Measurements from ENCODE around the gene ADAMTSL2.

DNA sequence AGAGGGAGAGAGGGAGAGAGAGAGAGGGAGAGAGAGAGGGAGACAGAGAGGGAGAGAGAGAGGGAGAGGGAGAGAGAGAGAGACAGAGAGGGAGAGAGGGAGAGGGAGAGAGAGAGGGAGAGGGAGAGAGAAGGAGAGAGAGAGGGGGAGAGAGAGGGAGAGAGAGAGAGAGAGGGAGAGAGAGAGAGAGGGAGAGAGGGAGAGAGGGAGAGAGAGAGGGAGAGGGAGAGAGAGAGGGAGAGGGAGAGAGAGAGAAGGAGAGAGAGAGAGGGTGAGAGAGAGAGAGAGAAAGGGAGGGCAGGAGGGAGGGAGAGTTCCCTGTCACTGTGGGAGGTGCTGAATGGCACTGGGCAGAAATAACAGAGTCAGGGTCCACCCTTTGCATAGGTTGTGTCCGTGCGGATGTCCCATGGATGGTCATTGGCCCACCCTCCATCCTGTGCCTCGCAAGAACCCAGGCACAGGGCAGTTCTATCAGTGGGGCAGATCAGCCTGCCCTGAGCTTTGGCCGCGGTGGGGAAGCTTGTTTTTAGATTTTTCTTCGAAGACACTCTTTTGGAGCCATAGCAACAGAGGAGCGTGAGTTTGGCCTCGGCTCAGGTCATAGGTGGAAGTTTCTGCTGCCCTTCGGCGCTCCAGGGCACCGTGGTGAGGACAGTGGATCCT, 30.1 kb downstream of the ADAMTSL2 start:
- TF ChIP-seq, protein P1, sequence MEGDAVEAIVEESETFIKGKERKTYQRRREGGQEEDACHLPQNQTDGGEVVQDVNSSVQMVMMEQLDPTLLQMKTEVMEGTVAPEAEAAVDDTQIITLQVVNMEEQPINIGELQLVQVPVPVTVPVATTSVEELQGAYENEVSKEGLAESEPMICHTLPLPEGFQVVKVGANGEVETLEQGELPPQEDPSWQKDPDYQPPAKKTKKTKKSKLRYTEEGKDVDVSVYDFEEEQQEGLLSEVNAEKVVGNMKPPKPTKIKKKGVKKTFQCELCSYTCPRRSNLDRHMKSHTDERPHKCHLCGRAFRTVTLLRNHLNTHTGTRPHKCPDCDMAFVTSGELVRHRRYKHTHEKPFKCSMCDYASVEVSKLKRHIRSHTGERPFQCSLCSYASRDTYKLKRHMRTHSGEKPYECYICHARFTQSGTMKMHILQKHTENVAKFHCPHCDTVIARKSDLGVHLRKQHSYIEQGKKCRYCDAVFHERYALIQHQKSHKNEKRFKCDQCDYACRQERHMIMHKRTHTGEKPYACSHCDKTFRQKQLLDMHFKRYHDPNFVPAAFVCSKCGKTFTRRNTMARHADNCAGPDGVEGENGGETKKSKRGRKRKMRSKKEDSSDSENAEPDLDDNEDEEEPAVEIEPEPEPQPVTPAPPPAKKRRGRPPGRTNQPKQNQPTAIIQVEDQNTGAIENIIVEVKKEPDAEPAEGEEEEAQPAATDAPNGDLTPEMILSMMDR (optimal IDR thresholded peaks at IDR 0.05 in 1 of 3, IDR thresholded peaks at IDR 0.05 in 1 of 3, conservative IDR thresholded peaks at IDR 0.05 in 1 of 3; ENCODE audit: extremely low read depth in 1 of 3, insufficient read depth in 2 of 3, low read length in 3 of 3), result no peak
- no peak for TF ChIP-seq EZH2 (IDR thresholded peaks at IDR 0.05; ENCODE audit: low read length)
